ENCODE data around the gene TPRX1. TPM values are rescaled to one million over a fixed set of nuclear protein-coding genes. Genes with fewer than 3 reads are reported as not detected.
"Not testable (repeated sequence)": the region's sequence is repeated elsewhere in the genome, so short reads cannot be mapped to it uniquely, and the experiment has no call there.

TPRX1 gene, protein sequence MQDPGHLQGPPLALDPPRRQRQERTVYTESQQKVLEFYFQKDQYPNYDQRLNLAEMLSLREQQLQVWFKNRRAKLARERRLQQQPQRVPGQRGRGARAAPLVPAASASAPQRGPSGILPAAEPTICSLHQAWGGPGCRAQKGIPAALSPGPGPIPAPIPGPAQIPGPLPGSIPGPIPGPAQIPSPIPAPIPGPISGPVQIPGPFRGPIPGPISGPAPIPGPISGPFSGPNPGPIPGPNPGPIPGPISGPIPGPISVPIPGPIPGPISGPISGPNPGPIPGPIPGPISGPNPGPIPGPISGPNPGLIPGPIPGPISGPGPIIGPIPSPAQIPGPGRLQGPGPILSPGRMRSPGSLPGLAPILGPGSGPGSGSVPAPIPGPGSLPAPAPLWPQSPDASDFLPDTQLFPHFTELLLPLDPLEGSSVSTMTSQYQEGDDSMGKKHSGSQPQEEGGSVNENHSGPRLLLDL
- not detected for total RNA-seq
- long read RNA-seq = 0 reads

DNA sequence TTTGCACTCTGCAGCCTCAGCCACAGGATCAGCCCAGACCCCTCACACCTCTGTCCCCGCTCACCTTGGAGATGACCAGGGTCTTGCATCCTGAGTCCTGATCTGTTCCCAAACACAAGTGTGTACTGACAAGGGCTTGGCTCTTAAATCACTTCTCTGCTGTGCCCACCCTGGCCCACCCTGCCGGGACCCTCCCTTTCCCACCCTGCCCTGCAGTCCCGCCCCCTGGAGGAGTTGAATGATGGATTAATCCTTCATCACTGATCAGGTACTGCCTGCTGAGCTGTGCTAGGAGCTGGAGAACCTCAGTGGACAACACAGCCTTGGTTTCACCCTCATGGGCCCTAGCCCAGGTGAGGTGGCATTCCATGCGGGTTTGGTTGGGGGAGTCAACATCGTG is at the start of gene TPRX1:
TPRX1 (minus strand) TSS at position 101 of the 400 bp plus-strand sequence; CDS start at position 89, 12 bp downstream.
- ATAC-seq; intact Hi-C loops (cut with DNase I, micrococcal nuclease); DNase-seq: not testable (repeated sequence)

DNA sequence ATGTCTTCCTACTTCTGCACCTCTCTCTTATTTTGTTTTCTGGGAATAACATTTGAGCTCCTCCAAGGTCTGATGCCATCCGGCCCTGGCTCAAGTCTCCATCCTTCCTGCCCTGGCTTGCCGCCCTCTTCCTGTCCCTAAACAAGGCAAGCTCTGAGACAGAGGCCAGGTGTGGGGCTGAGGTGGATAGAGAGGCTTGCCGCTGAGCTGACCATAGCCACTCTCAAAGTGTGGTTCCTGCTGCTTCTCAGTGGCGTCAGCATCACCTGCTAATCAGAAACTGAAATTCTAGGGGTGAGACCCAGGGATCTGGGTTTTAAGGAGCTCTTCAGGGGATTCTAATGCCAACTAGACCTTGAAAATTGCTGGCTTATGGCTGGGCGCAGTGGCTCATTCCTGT is 48.7 kb upstream of the TPRX1 start:
- intact Hi-C loops (cut with DNase I, micrococcal nuclease) = no loop called here
- DNase-seq (no peak), ATAC-seq (no peak)

DNA sequence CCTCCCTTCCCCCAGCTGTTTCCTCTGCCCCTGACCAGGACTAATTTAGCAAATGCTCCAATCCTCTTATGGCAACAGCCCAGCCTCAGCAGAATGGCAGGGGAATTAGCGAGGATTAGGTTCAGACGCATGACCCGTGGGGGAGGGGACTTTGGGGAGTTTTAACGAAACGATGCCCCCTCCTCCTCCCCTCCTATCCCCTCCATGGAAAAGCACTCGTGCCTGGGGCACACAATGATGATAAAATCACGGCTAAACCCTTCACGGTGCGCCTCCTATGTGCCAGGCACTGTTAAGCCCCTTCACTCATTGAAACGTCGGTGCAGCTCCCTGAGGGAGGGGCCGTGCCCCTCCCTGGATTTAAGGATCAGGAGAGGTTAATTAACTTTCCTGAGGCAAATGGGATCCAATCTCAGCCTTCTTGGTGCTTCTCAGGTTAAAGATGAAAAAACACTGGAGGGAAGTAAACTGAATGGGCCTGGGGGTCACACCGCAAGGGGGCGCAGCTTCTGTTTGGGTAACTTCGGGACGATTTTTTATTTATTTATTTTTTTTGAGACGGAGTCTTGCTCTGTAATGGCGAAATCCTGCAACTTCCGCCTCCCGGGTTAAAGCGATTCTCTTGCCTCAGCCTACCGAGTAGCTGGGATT is 44.6 kb upstream of the TPRX1 start:
- peak in 1 of 2 donors; percentile 14 for DNase-seq
- ATAC-seq = no peak
- intact Hi-C loops (cut with DNase I, micrococcal nuclease) = no loop called here

DNA sequence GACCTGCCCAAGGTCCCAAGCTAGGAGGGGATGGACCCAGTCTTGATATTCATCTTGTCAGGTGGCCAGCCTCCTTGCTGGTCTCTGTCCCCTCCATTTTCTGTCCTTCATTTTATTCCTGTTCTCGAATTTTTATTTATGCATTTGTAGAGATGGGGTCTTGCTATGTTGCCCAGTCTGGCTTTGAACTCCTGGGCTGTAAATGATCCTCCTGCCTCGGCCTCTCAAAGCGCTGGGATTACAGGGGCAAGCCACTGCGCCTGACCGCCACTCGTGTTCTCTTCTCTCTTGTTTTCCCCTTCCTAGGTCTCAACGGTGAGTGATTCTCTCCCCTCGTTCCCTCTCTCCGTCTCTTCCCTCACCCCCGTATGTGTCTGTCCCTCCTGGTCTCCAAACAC is 44.1 kb upstream of the TPRX1 start:
- no peak for ATAC-seq
- no peak for DNase-seq
- intact Hi-C loops (cut with DNase I, micrococcal nuclease) = no loop called here

DNA sequence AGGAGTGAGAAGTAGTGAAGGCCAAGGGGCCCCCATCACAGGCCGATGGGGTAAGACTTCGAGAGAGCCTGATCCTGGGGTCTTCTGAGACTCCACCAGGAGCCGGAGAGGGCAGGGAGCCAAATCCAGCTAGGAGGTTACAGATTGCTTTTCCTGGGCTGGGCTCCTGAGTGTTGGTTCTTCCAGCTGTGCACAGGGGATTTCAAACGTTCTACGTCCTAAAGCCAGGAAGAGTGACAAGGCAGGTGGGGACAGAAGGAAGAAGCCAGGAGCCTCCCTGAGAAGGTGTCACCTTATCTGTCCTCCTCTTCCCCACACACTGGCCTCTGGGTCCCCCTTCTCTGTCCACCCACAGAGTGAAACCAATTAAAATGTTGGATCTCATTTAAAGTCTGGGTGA is 38.6 kb upstream of the TPRX1 start:
- intact Hi-C loops (cut with DNase I, micrococcal nuclease) = no loop called here
- no peak for DNase-seq
- no peak for ATAC-seq

DNA sequence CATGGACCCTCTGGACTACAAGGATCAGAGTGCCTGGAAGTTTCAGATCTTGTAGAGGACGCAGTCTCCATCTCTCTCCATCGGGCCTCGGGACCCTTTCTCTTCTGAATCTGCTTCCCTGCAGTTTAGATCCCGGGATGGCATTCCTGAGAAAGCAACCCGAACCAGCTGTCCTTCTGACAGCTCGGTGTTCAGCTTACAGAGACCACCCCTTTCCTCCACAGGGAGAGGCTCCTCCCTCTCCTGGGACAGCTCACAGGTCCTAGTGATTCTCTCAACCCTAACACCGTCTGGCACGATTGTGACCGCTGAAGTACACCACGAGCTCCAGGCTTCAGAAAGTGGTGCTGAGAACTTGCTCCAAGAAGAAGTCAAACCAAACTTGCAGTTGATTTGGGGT is 35.6 kb upstream of the TPRX1 start:
- DNase-seq (no peak), ATAC-seq (no peak)
- intact Hi-C loops (cut with DNase I, micrococcal nuclease) = no loop called here

DNA sequence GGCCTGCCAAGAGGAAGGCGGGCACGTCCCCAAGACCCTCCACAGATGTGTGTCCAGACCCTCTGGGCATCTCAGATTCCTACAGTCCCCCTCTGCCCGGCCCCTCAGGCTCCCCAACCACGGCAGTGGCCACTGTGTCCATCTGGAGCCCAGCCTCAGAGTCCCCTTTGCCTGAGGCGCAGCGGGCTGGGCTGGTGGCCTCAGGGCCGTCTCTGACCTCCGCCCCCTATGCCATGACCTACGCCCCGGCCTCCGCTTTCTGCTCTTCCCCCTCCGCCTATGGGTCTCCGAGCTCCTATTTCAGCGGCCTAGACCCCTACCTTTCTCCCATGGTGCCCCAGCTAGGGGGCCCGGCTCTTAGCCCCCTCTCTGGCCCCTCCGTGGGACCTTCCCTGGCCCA is 35.1 kb upstream of the TPRX1 start:
- ATAC-seq = no peak
- no peak for DNase-seq
- intact Hi-C loops (cut with DNase I, micrococcal nuclease) = no loop called here

DNA sequence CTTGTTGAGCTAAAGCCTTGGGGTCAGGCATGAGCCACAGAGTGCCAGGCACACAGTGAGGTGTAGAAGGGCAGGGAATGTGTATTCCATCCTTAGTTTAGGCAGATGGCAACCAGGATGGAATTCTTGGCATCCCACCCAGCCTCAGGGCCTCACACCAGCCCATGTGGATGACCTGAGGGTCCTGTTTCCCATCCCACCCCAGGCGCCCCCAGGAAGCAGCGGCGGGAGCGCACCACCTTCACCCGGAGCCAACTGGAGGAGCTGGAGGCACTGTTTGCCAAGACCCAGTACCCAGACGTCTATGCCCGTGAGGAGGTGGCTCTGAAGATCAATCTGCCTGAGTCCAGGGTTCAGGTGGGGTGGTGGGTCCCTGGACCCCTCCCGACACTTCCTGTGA is 31.7 kb upstream of the TPRX1 start:
- ATAC-seq (no peak), DNase-seq (no peak)
- intact Hi-C loops (cut with DNase I, micrococcal nuclease) = no loop called here

DNA sequence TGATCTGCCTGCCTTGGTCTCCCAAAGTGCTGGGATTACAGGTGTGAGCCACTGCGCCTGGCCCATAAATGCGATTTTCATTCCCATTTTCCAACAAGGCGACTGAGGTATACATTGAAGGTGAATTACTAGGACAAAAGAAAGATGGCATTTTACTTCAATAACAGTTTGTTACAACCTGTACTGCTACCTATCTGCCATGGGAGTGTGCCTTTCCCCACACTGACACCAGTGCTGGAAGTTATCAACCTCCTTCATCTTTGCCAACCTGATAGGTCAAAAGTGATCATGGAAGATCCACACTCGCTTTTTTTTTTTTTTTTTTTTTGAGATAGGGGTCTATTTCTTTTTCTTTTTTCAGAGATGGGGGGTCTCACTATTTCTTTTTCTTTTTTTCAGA is 28.4 kb upstream of the TPRX1 start:
- ATAC-seq = no peak
- intact Hi-C loops (cut with DNase I, micrococcal nuclease) = no loop called here
- DNase-seq = no peak

DNA sequence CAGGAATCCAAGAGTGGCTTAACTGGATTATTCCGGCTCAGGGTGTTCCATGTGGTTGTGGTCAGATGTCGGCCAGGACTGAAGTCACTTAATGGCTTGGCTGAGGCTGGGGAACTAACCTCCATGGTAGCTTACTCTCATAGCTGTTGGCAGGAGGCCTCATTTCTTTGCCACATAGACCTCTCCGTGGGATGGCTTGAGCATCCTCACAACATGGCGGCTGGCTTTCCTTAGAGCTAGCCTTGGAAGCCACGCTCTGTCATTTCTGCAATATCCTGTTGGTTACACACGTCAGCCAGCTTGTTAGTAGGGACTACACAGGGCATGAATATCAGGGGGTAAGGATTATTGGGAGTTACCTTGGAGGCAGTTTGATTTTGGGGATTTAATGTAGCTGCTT is 22.4 kb upstream of the TPRX1 start:
- ATAC-seq (no peak), DNase-seq (no peak)
- intact Hi-C loops (cut with DNase I, micrococcal nuclease) = no loop called here

DNA sequence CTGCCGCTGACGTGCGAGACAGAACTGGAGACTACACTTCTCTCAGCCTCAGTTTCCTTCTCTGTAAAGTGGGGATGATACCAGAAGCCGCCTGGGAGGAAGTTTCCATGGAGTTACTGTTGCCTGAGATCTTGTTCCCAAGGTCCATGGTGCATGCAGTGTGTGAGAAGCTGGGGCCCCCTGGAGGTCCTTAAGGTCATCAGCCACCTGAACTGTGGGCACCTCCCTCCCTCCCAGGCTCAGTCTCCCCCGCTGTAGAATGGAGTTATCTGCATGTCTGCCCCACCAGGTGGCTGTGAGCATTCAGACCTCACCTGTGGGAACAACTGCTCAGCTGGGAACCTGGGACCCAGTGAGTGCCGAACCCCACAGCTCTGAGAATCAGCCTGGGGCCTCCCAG is 20.0 kb upstream of the TPRX1 start:
- no peak for ATAC-seq
- intact Hi-C loops (cut with DNase I, micrococcal nuclease) = no loop called here
- DNase-seq = no peak

DNA sequence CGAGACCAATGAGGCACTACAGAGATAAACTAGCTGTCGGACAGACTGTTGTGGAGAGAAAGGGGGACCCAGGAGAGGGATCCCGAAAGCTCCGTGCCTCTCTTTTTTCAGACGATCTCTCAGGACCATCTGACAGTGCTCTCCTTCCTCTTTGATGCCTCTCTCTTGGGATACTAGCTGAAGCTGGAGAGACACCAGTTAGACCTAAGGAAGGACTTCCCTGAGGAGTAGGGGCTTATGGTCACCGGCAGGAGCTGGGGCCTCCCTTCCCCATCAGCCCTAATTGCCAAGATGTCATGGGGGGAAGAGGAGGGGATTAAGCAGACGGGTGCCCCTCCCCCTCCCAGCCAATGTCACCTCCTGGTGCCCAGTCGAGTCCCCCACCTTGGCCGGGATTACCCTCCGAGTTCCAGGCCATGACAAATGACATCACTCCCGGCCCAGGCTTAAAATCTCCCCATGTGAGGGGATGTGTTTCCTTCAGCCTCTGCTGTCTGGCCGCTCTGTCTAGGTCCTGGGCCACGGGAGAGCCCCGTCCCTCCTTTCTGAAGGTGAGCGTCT is 17.2 kb upstream of the TPRX1 start, which contains the start of gene CRX:
CRX (plus strand) TSS at position 478 of the 561 bp plus-strand sequence. CDS start 12,507 bp downstream, outside the sequence.
- DNase-seq = no peak
- intact Hi-C loops (cut with DNase I, micrococcal nuclease) = no loop called here
- no peak for ATAC-seq

DNA sequence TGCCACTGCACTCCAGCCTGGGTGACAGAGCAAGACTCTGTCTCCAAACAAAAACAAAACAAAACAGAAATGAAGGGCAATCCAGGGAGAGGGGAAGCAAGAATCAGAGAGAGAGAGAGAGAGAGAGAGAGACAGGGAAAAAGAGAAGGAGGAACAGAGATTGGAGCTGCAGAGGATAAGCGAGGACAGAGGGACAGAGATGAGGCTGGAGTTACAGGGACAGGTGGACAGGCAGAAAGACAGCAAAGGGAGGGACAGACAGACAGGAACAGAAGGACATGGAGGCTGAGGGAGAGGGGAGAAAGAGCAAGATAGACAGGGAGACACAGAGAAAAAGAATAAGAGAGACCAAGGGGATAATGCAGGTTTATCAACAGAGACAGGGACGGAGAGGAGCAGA is 16.1 kb upstream of the TPRX1 start:
- ATAC-seq = no peak
- intact Hi-C loops (cut with DNase I, micrococcal nuclease) = no loop called here
- no peak for DNase-seq

DNA sequence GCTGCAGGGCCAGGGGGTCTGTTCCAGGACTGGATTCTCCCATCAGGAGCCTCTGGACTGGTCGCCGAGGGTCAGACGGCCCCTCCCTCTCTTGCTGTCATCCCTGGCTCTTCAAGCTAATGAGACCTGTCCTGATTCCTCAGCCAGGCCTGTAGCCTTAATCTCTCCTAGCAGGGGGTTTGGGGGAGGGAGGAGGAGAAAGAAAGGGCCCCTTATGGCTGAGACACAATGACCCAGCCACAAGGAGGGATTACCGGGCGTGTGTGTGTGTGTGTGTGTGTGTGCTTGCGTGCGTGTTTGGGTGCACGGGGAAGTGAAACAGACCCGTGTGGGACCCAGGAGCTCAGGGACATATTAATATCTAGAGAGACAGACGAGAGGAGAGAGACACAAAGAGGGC is 15.5 kb upstream of the TPRX1 start:
- DNase-seq (no peak), ATAC-seq (no peak)
- intact Hi-C loops (cut with DNase I, micrococcal nuclease) = no loop called here

DNA sequence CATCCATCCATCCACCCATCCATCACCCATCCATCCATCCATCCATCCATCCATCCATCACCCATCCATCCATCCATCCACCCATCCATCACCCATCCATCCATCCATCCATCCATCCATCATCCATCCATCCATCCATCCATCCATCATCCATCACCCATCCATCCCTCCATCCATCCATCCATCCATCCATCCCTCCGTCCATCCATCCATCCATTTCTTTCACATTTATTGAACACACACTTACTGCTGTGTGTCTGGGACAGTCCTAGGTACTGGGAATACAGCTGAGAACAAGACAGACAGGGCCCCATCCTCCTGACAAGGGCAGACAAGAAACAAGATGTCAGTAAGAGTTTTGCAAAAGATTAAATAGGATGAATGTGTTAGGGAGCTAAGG is 13.9 kb upstream of the TPRX1 start:
- intact Hi-C loops (cut with DNase I, micrococcal nuclease); ATAC-seq; DNase-seq: not testable (repeated sequence)

DNA sequence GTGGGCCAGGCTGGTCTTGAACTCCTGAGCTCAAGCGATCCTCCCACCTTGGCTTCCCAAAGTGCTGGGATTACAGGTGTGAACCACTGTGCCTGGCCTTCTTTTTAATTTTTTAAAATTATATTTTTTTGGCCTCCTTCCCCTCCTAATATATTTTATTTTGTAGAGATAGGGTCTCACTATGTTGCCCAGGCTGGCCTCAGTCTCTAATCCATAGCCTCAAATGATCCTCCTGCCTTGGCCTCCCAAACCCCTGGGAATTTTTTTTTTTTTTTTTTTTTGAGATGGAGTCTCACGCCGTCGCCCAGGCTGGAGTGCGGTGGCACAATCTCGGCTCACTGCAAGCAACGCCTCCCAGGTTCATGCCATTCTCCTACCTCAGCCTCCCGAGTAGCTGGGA is 11.9 kb upstream of the TPRX1 start:
- ATAC-seq; DNase-seq; intact Hi-C loops (cut with DNase I, micrococcal nuclease): not testable (repeated sequence)

DNA sequence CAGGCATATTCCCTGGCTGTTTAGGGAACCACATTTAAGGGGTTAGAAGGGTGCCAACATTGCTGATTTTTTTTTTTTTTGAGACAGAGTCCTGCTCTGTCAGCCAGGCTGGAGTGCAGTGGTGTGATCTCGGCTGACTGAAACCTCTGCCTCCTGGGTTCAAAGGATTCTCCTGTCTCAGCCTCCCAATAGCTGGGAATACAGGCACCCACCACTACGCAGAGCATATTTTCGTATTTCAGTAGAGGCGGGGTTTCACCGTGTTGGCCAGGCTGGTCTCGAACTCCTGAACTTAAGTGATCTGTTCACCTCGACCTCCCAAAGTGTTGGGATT is 9.6 kb upstream of the TPRX1 start:
- intact Hi-C loops (cut with DNase I, micrococcal nuclease) = no loop called here
- ATAC-seq = no peak
- DNase-seq = no peak

DNA sequence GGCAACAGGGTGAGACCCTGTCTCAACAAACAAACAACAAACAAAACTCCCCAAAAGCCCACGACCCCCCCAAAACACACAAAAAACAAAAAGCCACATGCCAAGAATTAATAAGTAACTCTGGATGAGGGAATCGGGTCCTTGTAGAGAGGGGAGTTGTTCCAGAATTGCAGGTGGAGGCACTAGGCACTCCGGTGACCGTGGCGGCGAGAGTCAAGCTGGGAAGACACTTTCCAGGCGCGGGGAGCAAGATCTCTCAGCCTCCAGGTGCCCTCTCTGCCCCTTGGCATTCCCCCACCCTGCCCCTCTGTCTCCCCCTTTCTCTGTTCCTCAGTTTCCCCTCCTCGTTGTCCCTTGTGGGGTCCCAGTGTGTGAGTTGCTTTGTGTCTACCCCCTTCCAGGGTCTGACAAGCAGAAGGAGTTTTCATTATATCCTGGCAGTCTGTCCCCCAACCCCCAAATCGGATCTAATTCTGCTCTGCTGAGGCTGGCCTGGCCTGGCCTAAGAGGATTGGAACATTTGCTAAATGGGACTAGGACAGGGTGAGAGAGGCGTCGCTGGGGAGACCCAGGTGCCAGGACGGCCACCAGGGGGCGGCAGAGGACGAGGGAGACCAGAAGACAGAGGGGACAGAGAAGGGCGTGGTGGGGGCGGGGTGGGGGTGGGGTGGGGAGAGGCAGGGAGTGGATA is 9.1 kb upstream of the TPRX1 start:
- ATAC-seq (peak; percentile 88), DNase-seq (peak; percentile 58 to 88)
- intact Hi-C loops (cut with DNase I, micrococcal nuclease) = no loop called here

DNA sequence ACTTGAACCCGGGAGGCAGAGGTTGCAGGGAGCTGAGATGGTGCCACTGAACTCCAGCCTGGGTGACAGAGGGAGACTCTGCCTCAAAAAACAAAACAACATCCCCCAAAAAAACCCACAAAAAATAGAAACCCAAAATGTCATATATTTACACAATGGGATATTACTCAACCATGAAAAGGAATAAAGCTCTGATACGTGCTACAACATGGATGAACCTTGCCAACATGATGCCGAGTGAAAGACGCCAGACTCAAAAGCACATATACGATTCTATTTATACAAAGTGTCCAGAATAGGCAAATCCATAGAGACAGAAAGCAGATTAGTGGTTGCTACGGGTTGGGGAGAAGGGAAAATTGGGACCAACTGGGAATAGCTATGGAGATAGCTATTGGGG is 2.1 kb upstream of the TPRX1 start:
- ATAC-seq (no peak), DNase-seq (no peak)
- intact Hi-C loops (cut with DNase I, micrococcal nuclease) = no loop called here

DNA sequence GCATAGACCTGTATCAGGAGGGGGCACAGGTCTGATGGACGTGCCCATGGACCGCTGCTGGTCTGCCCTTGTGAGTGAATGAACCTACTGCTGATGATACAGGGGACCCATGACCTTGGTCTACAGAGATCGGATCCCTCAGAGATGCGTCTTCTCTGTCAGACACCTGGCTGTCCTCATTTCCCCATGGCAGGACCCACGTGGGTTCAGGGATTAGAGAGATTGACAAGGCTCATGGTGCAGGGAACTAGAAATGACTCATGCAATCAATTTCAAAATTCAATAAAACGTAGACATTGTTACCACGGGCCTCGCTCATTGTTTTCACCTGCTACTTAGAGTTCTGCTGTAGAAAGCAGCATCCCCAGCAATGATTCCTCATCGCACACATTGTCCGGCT is 962 bp upstream of the TPRX1 start:
- ATAC-seq (no peak), DNase-seq (no peak)
- intact Hi-C loops (cut with DNase I, micrococcal nuclease) = no loop called here
